GM13976 (cell line): ENCODE measurements around the gene CATSPER3.

Source experiments
- DNase-seq: peaks from one replicate; pipeline ENCODE4 v3.0.0; 2012; ENCODE audit warnings: low spot score
- in situ Hi-C: fragments of 300-500 bp; cut with MboI; formaldehyde crosslinking; loops from one replicate; pipeline ENCODE4 v1.12.0; 2022; ENCODE audit warnings: low sequenced_read_pairs, mixed read lengths, inconsistent platforms; ENCODE audit not compliant: unreplicated experiment
- TF ChIP-seq, protein P1 (sequence below): IDR thresholded peaks from 2 replicates; pipeline ENCODE4 v1.5.1; 2012; ENCODE audit warnings: borderline replicate concordance, mild to moderate bottlenecking; ENCODE audit not compliant: insufficient read depth; ENCODE audit errors: extremely low read depth, missing control alignments, control extremely low read depth

Gene CATSPER3

DNA sequence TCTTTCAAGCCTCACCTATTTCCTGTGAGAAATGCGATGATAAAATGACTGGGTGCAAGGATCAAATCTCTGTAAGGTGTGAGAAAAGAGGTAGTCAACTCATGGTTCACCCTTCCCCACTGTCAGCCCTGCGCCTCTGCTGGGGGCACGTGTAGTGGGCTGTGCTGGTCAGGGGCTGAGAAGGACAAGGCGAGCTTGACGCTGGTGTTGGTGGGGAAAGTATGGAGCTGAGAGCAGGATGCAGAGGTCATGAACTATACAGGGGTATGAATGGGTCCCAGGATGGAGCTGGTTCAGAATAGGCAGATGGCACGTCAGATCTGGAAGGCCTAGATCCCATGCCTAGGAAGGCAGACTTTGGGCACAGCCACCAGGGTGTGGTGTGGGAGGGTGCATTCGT is 45.7 kb downstream of the CATSPER3 start:
- TF ChIP-seq, protein P1, sequence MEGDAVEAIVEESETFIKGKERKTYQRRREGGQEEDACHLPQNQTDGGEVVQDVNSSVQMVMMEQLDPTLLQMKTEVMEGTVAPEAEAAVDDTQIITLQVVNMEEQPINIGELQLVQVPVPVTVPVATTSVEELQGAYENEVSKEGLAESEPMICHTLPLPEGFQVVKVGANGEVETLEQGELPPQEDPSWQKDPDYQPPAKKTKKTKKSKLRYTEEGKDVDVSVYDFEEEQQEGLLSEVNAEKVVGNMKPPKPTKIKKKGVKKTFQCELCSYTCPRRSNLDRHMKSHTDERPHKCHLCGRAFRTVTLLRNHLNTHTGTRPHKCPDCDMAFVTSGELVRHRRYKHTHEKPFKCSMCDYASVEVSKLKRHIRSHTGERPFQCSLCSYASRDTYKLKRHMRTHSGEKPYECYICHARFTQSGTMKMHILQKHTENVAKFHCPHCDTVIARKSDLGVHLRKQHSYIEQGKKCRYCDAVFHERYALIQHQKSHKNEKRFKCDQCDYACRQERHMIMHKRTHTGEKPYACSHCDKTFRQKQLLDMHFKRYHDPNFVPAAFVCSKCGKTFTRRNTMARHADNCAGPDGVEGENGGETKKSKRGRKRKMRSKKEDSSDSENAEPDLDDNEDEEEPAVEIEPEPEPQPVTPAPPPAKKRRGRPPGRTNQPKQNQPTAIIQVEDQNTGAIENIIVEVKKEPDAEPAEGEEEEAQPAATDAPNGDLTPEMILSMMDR: no peak
- in situ Hi-C loops: no loop called here
- DNase-seq: no peak

DNA sequence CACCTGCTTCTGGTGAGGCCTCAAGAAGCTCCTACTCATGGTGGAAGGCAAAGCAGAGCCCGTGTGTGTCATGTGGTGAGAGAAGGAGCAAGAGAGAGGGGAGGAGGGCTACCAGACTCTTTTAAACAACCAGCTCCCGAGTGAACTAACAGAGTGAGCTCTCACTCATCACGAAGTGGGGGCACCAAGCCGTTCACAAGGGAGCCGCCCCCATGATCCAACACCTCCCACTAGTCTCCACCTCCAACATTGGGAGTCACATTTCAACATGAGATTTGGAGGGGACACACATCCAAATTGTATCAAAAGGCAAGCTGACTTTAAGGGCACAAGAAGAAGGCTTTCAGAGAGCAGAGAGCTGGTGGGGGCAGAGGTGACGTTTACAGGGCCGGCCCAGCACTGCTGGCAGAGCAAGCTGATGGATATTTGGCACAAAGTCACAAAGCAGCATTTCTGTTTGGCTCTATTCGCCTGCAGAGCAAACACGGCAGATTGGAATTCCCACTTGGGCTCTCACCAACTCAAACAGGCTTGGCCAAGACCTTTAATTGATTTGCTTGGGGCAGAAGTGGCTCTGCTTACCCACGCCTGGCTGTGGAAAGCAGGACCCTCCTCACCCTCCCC is 46.4 kb downstream of the CATSPER3 start:
- in situ Hi-C loops: no loop called here
- no peak for DNase-seq
- TF ChIP-seq, protein P1: no peak

DNA sequence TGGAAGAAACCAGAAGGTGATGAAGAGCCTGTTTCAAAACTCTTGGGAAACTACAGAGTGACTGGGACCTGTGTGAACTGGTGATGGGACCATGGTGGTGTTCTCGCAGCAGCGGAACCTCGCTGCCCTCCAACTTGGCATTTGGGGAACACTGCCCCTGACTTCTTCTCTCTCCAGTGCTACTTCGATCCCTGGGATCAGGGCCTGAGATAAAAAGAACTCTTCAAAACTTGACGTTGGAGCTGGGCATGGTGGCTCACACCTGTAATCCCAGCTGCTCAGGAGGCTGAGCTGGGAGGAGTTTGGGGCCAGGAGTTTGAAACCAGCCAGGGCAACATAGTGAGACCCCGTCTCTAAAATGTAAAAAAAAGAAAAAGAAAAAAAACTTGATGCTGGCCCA is 48.2 kb downstream of the CATSPER3 start:
- TF ChIP-seq, protein P1: no peak
- in situ Hi-C loops: no loop called here
- no peak for DNase-seq

DNA sequence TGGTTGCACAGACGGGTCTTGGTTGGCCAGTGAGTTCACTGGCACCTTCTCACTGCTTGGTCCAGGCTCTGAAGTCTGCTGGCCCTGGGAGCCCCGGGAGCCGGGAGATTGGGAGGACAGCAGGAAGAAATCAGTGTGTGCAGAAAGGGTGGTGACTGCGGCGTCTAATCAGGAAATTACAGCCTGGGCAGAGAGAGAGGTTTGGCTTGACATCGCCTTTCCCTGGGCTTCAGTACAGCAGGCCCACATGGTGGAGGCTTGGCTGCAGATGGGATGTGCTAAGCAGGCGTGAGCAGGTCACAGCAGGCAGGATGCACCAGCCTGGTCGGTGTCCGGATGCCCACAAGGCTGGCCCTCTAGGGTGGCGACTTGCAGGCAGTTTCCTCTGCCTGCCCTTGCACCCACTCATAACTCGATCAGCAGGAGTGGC is 49.2 kb downstream of the CATSPER3 start:
- TF ChIP-seq, protein P1: no peak
- in situ Hi-C loops: no loop called here
- DNase-seq: no peak

DNA sequence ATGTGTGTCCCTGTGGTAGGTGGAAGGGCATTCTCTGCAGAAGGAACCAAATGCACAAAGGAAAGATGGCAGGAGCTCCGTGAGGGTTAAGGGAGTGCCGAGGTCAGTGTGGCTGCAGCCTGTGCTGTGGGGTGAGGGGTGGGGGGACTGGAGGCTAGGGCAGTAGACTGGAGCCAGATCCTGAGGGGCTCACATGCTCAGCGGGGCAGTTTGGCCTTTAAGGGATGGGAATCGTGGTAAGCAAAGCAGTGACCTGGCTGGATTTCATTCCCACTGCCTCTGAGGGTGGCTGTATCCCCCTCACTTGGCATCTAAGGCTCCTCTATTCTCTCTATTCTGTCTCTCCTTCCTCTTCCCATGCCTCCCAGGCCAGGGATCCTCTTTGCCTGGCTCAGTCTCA is 50.8 kb downstream of the CATSPER3 start:
- in situ Hi-C loops: no loop called here
- TF ChIP-seq, protein P1: no peak
- DNase-seq: no peak

DNA sequence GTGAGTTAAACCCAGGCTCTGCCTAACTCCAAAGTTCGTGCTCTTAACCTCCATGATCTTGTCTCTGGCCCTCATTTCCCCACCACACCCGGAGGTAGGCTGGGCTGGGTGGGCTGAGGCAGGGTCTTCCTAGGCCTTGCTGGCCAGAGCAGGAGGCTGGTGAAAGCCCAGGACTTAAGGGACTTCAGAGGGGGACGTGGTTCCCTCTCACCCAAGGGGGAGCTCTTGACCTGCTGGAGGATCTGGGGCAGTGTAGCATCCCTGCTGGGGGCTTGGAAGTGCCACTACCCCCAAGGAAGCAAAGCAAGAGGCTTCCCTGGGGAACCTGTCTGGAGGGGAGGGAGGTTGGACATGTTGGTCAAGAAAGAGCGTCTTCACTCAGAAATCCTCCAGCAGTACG is 51.6 kb downstream of the CATSPER3 start:
- no peak for DNase-seq
- TF ChIP-seq, protein P1: no peak
- in situ Hi-C loops: no loop called here

DNA sequence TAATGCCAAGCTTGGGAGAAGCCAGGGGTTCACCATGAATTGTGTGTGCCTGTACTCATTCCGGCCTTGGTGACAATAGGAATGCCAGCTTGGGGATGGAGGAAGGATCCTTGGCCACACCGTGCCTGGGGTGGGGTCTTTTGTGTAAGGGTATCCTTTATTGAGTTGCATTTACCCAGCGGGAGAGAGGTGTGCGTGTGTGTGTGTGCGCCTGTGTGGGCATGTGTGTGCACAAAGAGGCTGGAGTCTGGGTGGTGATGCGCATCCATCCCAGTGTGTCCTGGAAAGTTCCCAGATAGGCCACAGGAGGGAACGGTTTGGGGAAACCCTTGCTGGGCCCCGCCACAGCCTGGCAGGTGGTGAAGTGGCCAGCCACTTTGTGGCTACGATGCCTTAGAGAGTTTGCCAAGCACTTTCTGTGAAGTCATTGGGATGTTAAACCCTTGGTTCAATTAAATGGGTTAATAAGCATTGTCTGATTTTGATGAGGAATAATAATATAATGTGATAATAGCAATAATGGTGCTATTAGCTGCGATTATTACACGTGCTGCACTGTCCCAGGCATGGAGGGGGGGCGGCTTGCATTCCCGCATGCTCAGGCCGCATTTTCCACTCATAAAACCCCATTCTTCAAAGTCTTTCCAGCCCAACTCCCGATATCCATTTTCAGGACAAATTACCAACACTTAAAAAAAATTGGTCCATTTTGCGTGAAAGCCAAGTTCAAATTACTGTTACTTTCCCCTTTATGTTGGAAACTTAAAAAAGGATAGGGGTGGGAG is 52.6 kb downstream of the CATSPER3 start:
- in situ Hi-C loops: no loop called here
- TF ChIP-seq, protein P1: no peak
- no peak for DNase-seq
